H9 (cell line): ENCODE data around the gene KCNG2. TPM values are rescaled to one million over a fixed set of nuclear protein-coding genes. Genes with fewer than 3 reads are reported as not detected.
"Not testable (repeated sequence)": the region's sequence is repeated elsewhere in the genome, so short reads cannot be mapped to it uniquely, and the experiment has no call there.

ENCODE experiments used
- DNase-seq: peaks from one replicate; pipeline ENCODE4 v3.0.0-alpha.2; 2017
- H2AFZ ChIP-seq: one replicate; pipeline ENCODE4 v1.6.1; 2013; ENCODE audit warnings: mild to moderate bottlenecking, low read length, control low read depth, moderate library complexity
- H2AK5ac ChIP-seq: 2 replicates; pipeline ENCODE4 v1.6.1; 2013; ENCODE audit warnings: low read length, control low read depth, mixed read lengths; ENCODE audit not compliant: insufficient read length
- H2BK120ac ChIP-seq: one replicate; pipeline ENCODE4 v1.6.1; 2013; ENCODE audit warnings: low read depth, mild to moderate bottlenecking, low read length, control low read depth, inconsistent platforms; ENCODE audit not compliant: poor library complexity, severe bottlenecking
- H2BK12ac ChIP-seq: 2 replicates; pipeline ENCODE4 v1.6.1; 2013; ENCODE audit warnings: low read length, control low read depth, mixed read lengths, low read depth; ENCODE audit not compliant: insufficient read length
- H2BK15ac ChIP-seq: 2 replicates; pipeline ENCODE4 v1.6.1; 2013; ENCODE audit warnings: low read depth, low read length, control low read depth
- H2BK20ac ChIP-seq: one replicate; pipeline ENCODE4 v1.6.1; 2013; ENCODE audit warnings: low read depth, mild to moderate bottlenecking, low read length, control low read depth, inconsistent platforms; ENCODE audit not compliant: poor library complexity, severe bottlenecking
- H2BK5ac ChIP-seq: 2 replicates; pipeline ENCODE4 v1.6.1; 2013; ENCODE audit warnings: low read length, control low read depth, mixed read lengths; ENCODE audit not compliant: insufficient read length
- H3K14ac ChIP-seq: 2 replicates; pipeline ENCODE4 v1.6.1; 2013; ENCODE audit warnings: low read length, control low read depth; ENCODE audit not compliant: insufficient read depth
- H3K18ac ChIP-seq: 2 replicates; pipeline ENCODE4 v1.6.1; 2013; ENCODE audit warnings: low read depth, mild to moderate bottlenecking, mixed read lengths, low read length, control low read depth; ENCODE audit not compliant: insufficient read length
- H3K23ac ChIP-seq: 2 replicates; pipeline ENCODE4 v1.6.1; 2013; ENCODE audit warnings: low read length, control low read depth, mixed read lengths, low read depth; ENCODE audit not compliant: insufficient read length
- H3K23me2 ChIP-seq: 2 replicates; pipeline ENCODE4 v1.6.1; 2013; ENCODE audit warnings: low read depth, mild to moderate bottlenecking, mixed read lengths, low read length, control low read depth; ENCODE audit not compliant: insufficient read length, poor library complexity, severe bottlenecking
- H3K27ac ChIP-seq: 2 replicates; pipeline ENCODE4 v1.5.1; 2013; ENCODE audit warnings: low read length, control low read depth, mixed read lengths, low read depth; ENCODE audit not compliant: insufficient read length
- H3K27me3 ChIP-seq: 2 replicates; pipeline ENCODE4 v1.6.1; 2013; ENCODE audit warnings: low read length, control low read depth, inconsistent platforms; ENCODE audit not compliant: insufficient read depth
- H3K4ac ChIP-seq: 2 replicates; pipeline ENCODE4 v1.6.1; 2013; ENCODE audit warnings: low read depth, mild to moderate bottlenecking, control low read depth, inconsistent platforms, low read length, moderate library complexity
- H3K4me1 ChIP-seq: 2 replicates; pipeline ENCODE4 v1.6.1; 2013; ENCODE audit warnings: low read length, control low read depth, inconsistent platforms; ENCODE audit not compliant: insufficient read depth
- H3K4me2 ChIP-seq: 2 replicates; pipeline ENCODE4 v1.6.1; 2013; ENCODE audit warnings: low read length, control low read depth, mixed read lengths; ENCODE audit not compliant: insufficient read length, insufficient read depth
- H3K56ac ChIP-seq: 2 replicates; pipeline ENCODE4 v1.6.1; 2013; ENCODE audit warnings: low read depth, mild to moderate bottlenecking, mixed read lengths, low read length, control low read depth; ENCODE audit not compliant: insufficient read length
- H3K79me1 ChIP-seq: 2 replicates; pipeline ENCODE4 v1.6.1; 2013; ENCODE audit warnings: low read depth, mild to moderate bottlenecking, moderate library complexity, low read length, control low read depth, inconsistent platforms; ENCODE audit not compliant: insufficient read depth, poor library complexity, severe bottlenecking
- H3K79me2 ChIP-seq: 2 replicates; pipeline ENCODE4 v1.6.1; 2013; ENCODE audit warnings: low read length, control low read depth, inconsistent platforms; ENCODE audit not compliant: insufficient read depth
- H3K9ac ChIP-seq: 2 replicates; pipeline ENCODE4 v1.6.1; 2013; ENCODE audit warnings: low read length, control low read depth, mixed read lengths; ENCODE audit not compliant: insufficient read length; ENCODE audit errors: extremely low read depth
- H3K9me3 ChIP-seq: one replicate; pipeline ENCODE4 v1.6.1; 2013; ENCODE audit warnings: low read depth, low read length, inconsistent platforms; ENCODE audit not compliant: control insufficient read depth
- H3T11ph ChIP-seq: one replicate; pipeline ENCODE4 v1.6.1; 2013; ENCODE audit warnings: mild to moderate bottlenecking, low read length, control low read depth, inconsistent platforms
- H4K20me1 ChIP-seq: one replicate; pipeline ENCODE4 v1.6.1; 2013; ENCODE audit not compliant: control insufficient read depth, insufficient read length, insufficient read depth
- H4K5ac ChIP-seq: 2 replicates; pipeline ENCODE4 v1.6.1; 2013; ENCODE audit warnings: low read depth, mild to moderate bottlenecking, mixed read lengths, low read length, control low read depth; ENCODE audit not compliant: insufficient read length
- H4K8ac ChIP-seq: replicated peaks from 2 replicates; pipeline ENCODE4 v1.6.1; 2013; ENCODE audit warnings: low read length, control low read depth, mixed read lengths, low read depth; ENCODE audit not compliant: insufficient read length
- H4K91ac ChIP-seq: 2 replicates; pipeline ENCODE4 v1.6.1; 2013; ENCODE audit warnings: low read depth, mild to moderate bottlenecking, moderate library complexity, mixed read lengths, low read length, control low read depth; ENCODE audit not compliant: insufficient read length
- H3K27ac Mint-ChIP-seq, 3 experiments: 2 replicates in 2 of 3; 3 replicates in 1 of 3; pipeline ENCODE4 v1.8.0; 2020 to 2021; ENCODE audit warnings: mixed read lengths in 3 of 3, mild to moderate bottlenecking in 1 of 3, moderate library complexity in 1 of 3
- H3K27me3 Mint-ChIP-seq: 2 replicates; pipeline ENCODE4 v1.8.0; 2021; ENCODE audit warnings: low read depth, mild to moderate bottlenecking, moderate library complexity, mixed read lengths
- H3K36me3 Mint-ChIP-seq, 3 experiments: 2 replicates in 2 of 3; 3 replicates in 1 of 3; pipeline ENCODE4 v1.8.0; 2020 to 2021; ENCODE audit warnings: low read depth in 3 of 3, mixed read lengths in 3 of 3; ENCODE audit not compliant: insufficient read depth in 1 of 3
- H3K4me1 Mint-ChIP-seq, 2 experiments: 2 replicates each; pipeline ENCODE4 v1.8.0; 2020; ENCODE audit warnings: mixed read lengths in 2 of 2
- H3K4me3 Mint-ChIP-seq, 2 experiments: 2 replicates in 1 of 2; 3 replicates in 1 of 2; pipeline ENCODE4 v1.8.0; 2020 to 2021; ENCODE audit warnings: mild to moderate bottlenecking in 2 of 2, mixed read lengths in 2 of 2, moderate library complexity in 1 of 2
- H3K9me3 Mint-ChIP-seq, 2 experiments: 2 replicates in 1 of 2; 3 replicates in 1 of 2; pipeline ENCODE4 v1.8.0; 2020; ENCODE audit warnings: mild to moderate bottlenecking in 2 of 2, mixed read lengths in 2 of 2, moderate library complexity in 1 of 2
- CTCF ChIP-seq: fragments of 200-600 bp; sonication (generic); conservative IDR thresholded peaks from 3 replicates; pipeline ENCODE4 v1.8.0; 2021; ENCODE audit warnings: antibody characterized with exemption, mild to moderate bottlenecking
- whole genome bisulfite sequencing: extraction: QIAGEN DNeasy Blood & Tissue Kit; methylation state at CpG from one replicate; pipeline ENCODE4 v1.1.7; 2013; ENCODE audit warnings: missing lambda C conversion rate, low lambda C conversion rate, mixed read lengths; ENCODE audit not compliant: insufficient read length; ENCODE audit errors: extremely low coverage; 5-methylcytosine and 5-hydroxymethylcytosine counted together
- total RNA-seq: library from RNA; stranded (reverse); gene quantifications from 2 replicates; pipeline ENCODE4 v1.2.1, GENCODE V29; 2021

The KCNG2 gene
- total RNA-seq, 1 experiment from 2014 or later: 0.15 TPM

- Histone ChIP-seq H3K4me1 (no peaks in the 10 kb centered on the region), H3K23ac (no peak overlapping the region), H3K9ac (no peak overlapping the region), H3K18ac (no peak overlapping the region), H3K79me1 (no peaks in the 10 kb centered on the region), H2BK15ac (no peak overlapping the region), H3K56ac (no peak overlapping the region), H3K27me3 (no peaks in the 10 kb centered on the region), H4K5ac (no peak overlapping the region), H3K79me2 (no peaks in the 10 kb centered on the region), H4K91ac (no peak overlapping the region), H2BK5ac (no peak overlapping the region), H2AFZ (no peak overlapping the region), H3K23me2 (no peaks in the 10 kb centered on the region), H3K9me3 (no peaks in the 10 kb centered on the region), H2BK120ac (no peak overlapping the region), H3K4me2 (no peak overlapping the region), H2BK12ac (no peak overlapping the region), H2AK5ac (no peak overlapping the region), H4K8ac (no peak overlapping the region), H3K14ac (no peak overlapping the region; the same call in 1 of the 2 replicates), H3T11ph (no peak overlapping the region), H3K4ac (no peak overlapping the region), H3K27ac (no peak overlapping the region), H2BK20ac (no peak overlapping the region), H4K20me1 (no peaks in the 10 kb centered on the region)
- TF ChIP-seq CTCF: no peak
- Mint-ChIP-seq H3K4me1 (no peaks in the 10 kb centered on the region), H3K4me3 (no peak overlapping the region), H3K27me3 (peaks cover 21% of the 10 kb centered on the region), H3K36me3 (no peaks in the 10 kb centered on the region), H3K9me3 (no peaks in the 10 kb centered on the region; a peak in 1 of 5 replicates), H3K27ac (no peak overlapping the region)
- no peak for DNase-seq
- no CpG with 5 or more reads among the region's 74 CpGs for WGBS
These were observed 66.4 kb downstream of the KCNG2 start for GRCh38 chr18:79864006-79864725.

GRCh38 chr18:79864955-79865354, 67.2 kb downstream of the KCNG2 start:
- not testable (repeated sequence) for H4K8ac ChIP-seq, H3K4me1 Mint-ChIP-seq, H2BK5ac ChIP-seq, H3K9me3 ChIP-seq, H3K4me1 ChIP-seq, H3K36me3 Mint-ChIP-seq, H4K20me1 ChIP-seq, H2BK20ac ChIP-seq, H2BK12ac ChIP-seq, H3K56ac ChIP-seq, H2BK120ac ChIP-seq, H3K23me2 ChIP-seq, H2BK15ac ChIP-seq, H3K27ac ChIP-seq, DNase-seq, H3K27ac Mint-ChIP-seq, H3T11ph ChIP-seq, H4K5ac ChIP-seq, H2AK5ac ChIP-seq, H3K79me2 ChIP-seq, H3K14ac ChIP-seq, H3K9ac ChIP-seq, H3K79me1 ChIP-seq, H3K27me3 ChIP-seq, H3K4me2 ChIP-seq, H3K4ac ChIP-seq, H3K9me3 Mint-ChIP-seq, H2AFZ ChIP-seq, H3K18ac ChIP-seq, H3K4me3 Mint-ChIP-seq, H3K23ac ChIP-seq, H4K91ac ChIP-seq
- peaks cover 18% of the 10 kb centered on the region for H3K27me3 Mint-ChIP-seq
- WGBS: no CpG with 5 or more reads among the region's 4 CpGs
